ENCODE results near the gene INSL3. TPM values are rescaled to one million over a fixed set of nuclear protein-coding genes. Genes with fewer than 3 reads are reported as not detected.

INSL3 gene
- total and polyA plus RNA-seq, 2 donors (not counting 1 experiment from before 2014, with no cell fraction given) = 3.4 to 3.6 TPM

DNA sequence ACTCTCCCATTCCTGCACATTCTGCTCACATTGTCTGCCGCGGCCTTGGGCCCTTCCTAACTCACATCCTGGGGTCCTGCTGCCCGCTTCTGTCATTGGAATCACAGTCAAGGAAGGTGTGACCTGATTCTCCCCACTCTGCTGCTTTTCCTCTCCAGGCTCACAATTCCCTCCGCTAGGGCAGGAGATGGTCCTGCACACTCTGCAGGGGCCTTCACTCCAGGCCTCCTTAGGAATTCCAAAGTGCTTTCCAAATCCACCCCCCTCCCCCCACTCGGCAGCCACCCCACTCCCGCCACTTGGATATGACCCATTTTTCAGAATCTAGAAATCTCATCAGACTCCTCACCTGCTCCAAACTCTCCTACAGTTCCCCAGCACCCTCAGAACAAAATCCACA, 47.4 kb upstream of the INSL3 start:
- CTCF ChIA-PET = no interaction called here

More for the DNA sequence above, 47.4 kb upstream of the INSL3 start:
- Mint-ChIP-seq H3K9me3 (ENCODE audit: insufficient read depth) (no peaks in the 10 kb centered on the region), H3K27ac (no peak overlapping the region), H3K4me1 (peaks cover 14% of the 10 kb centered on the region), H3K4me3 (no peak overlapping the region), H3K27me3 (peaks cover 5% of the 10 kb centered on the region)
- Histone ChIP-seq H3K9ac (ENCODE audit: low read length) (no peak overlapping the region), H3K36me3 (replicated peaks in 1 of 2; ENCODE audit: control extremely low read depth in 1 of 2, control insufficient read depth in 1 of 2, extremely low read depth in 1 of 2, insufficient read depth in 2 of 2, low read length in 1 of 2) (peaks cover 0 to 16% of the 10 kb centered on the region in 2 experiments), H4K20me1 (ENCODE audit: control insufficient read depth, insufficient read depth, low read length, poor library complexity, severe bottlenecking) (peaks cover 10% of the 10 kb centered on the region), H3K27ac (ENCODE audit: low read length in 2 of 2) (no peak overlapping the region), H3K27me3 (replicated peaks in 1 of 4; ENCODE audit: control extremely low read depth in 1 of 4, control insufficient read depth in 3 of 4, insufficient read depth in 4 of 4, low read length in 3 of 4) (peaks cover 0 to 31% (median 13%) of the 10 kb centered on the region in 4 experiments), H3K4me2 (replicated peaks; ENCODE audit: low read depth, low read length, poor library complexity, severe bottlenecking) (no peak overlapping the region), H2AFZ (ENCODE audit: insufficient read depth, low read depth, low read length, poor library complexity, severe bottlenecking) (no peak overlapping the region), H3K4me1 (ENCODE audit: control insufficient read depth in 2 of 2, insufficient read depth in 2 of 2, low read length in 2 of 2) (peaks cover 20 to 23% of the 10 kb centered on the region in 2 donors), H3K9me3 (ENCODE audit: control extremely low read depth in 1 of 3, control insufficient read depth in 2 of 3, insufficient read depth in 1 of 3, low read length in 2 of 3) (peaks cover 0 to 9% (median 0%) of the 10 kb centered on the region in 3 donors), H3K4me3 (ENCODE audit: control extremely low read depth in 1 of 5, extremely low read depth in 1 of 5, insufficient read depth in 1 of 5, low read depth in 2 of 5, low read length in 4 of 5) (no peak overlapping the region), H3K79me2 (ENCODE audit: control insufficient read depth, insufficient read depth, low read length) (no peaks in the 10 kb centered on the region)
- ATAC-seq (ENCODE audit: low read depth) (no peak), DNase-seq (no peak)
- 94% methylated on average over 6 of the region's 6 CpGs for WGBS (ENCODE audit: insufficient coverage)
- intact Hi-C loops (cut with micrococcal nuclease) = no loop called here
- POLR2A ChIA-PET = interaction anchor here (1.3 kb wide), 1 partner anchor 8 kb away, joined by 3 read pairs; no protein-coding TSS in a partner anchor
- no peak for TF ChIP-seq CTCF (IDR thresholded peaks at IDR 0.05)
- no peak for TF ChIP-seq EZH2 (IDR thresholded peaks at IDR 0.05; ENCODE audit: borderline replicate concordance, insufficient read depth, low read depth, low read length, poor library complexity, severe bottlenecking)
